C4-2B (cell line): ENCODE data around the gene ITGA11.

ENCODE experiments used
- H3K27ac ChIP-seq: fragments of 450-650 bp; 2 replicates; pipeline ENCODE4 v1.5.1; 2017
- CTCF ChIP-seq: fragments of 450-650 bp; conservative IDR thresholded peaks from 2 replicates; pipeline ENCODE4 v1.5.1; 2017; ENCODE audit warnings: mild to moderate bottlenecking
- ZFX ChIP-seq: fragments of 450-650 bp; IDR thresholded peaks from 2 replicates; pipeline ENCODE4 v1.6.1; 2017

The ITGA11 gene

GRCh38 chr15:68408971-68409370 lies 23.0 kb downstream of the ITGA11 start:
- no peak overlapping the region for H3K27ac ChIP-seq
- TF ChIP-seq ZFX = no peak
- TF ChIP-seq CTCF = no peak

GRCh38 chr15:68407886-68408881 lies 23.8 kb downstream of the ITGA11 start:
- no peak overlapping the region for H3K27ac ChIP-seq
- TF ChIP-seq CTCF = no peak
- no peak for TF ChIP-seq ZFX

- TF ChIP-seq CTCF = no peak
- TF ChIP-seq ZFX = no peak
- H3K27ac ChIP-seq = no peak overlapping the region
Measured at GRCh38 chr15:68407141-68407885, 24.6 kb downstream of the ITGA11 start.

DNA sequence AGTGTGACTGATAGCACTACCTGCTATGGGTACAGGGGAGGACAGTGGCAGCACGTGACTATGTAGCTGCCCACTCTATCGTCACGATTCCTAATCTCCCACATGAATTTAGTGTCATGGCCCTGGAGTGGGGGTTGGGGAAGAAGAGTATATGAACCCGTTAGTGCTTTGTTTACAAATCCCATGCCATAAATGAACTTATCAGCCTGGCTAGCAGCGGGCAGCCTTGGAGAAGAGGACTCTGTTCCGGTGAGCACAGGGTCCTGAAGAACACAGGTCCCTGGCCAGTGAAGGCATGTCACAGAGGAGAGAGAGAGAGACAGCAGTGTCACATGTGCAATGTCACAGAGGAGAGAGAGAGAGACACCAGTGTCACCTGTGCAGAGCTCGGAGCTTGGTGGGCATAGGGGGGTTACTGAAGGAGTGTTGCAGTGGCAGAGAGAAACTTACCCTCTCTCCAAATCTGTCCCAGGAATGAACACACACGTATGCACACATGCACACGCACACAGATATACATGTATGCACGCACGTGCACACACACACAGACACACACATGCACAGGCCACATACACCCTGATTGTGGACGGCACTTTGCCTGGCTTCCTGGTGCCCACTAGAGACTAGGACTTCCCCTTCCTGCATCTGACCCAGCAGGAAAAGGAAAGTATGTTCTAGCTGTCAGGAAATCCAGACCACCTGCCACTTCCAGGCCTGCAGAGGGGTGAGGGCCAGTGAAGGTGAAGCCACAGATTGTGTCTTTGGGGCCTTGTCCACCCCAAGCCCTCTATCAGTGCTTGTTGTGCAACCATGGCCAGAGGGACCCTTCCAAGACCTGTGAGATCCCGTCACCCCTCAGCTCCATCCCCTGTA lies 26.3 kb downstream of the ITGA11 start:
- TF ChIP-seq CTCF = no peak
- no peak for TF ChIP-seq ZFX
- no peak overlapping the region for H3K27ac ChIP-seq

- H3K27ac ChIP-seq = no peak overlapping the region
- TF ChIP-seq ZFX (no peak), CTCF (no peak)
Measured at GRCh38 chr15:68404056-68404798, 27.7 kb downstream of the ITGA11 start.

DNA sequence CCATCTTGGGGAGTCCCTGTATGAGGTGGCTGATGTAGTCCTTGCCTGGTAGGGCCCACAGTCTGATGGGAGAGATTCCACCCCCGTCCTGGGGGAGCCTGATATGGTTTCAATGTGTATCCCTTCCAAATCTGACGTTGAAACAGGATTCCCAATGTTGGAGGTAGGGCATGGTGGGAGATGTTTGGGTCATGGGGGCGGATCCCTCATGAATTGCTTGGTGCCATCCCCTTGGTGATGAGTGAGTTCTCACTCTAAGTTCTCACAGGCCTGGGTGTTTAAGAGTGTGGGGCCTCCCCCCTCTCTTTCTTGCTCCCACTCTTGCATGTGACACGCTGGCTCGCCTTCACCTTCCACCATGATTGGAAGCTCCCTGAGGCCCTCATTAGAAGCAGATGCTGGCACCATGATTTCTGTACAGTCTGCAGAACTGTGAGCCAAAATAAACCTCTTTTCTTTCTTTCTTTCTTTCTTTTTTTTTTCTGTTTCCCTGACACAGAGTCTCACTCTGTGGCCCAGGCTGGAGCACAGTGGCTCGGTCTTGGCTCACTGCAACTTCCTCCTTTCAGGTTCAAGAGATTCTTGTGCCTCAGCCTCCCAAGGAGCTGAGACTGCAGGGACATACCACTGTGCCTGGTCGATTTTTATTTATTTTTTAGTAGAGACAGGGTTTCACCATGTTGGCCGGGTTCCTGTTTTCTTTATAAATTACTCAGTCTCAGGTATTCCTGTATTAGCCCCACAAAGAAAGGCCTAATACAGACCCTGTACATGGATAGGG lies 28.6 kb downstream of the ITGA11 start:
- TF ChIP-seq ZFX (no peak), CTCF (no peak)
- no peak overlapping the region for H3K27ac ChIP-seq
